Activated naive CD4-positive, alpha-beta T cell treated with anti-CD3 and anti-CD28 coated beads, Interleukin-2, amount 50 U/mL, for 16 hours (primary cell): Measurements from ENCODE around the gene PRKAG2.

Experiments
- DNase-seq: peaks from one replicate; pipeline ENCODE4 v3.0.0-alpha.2; 2020

PRKAG2 gene

DNA sequence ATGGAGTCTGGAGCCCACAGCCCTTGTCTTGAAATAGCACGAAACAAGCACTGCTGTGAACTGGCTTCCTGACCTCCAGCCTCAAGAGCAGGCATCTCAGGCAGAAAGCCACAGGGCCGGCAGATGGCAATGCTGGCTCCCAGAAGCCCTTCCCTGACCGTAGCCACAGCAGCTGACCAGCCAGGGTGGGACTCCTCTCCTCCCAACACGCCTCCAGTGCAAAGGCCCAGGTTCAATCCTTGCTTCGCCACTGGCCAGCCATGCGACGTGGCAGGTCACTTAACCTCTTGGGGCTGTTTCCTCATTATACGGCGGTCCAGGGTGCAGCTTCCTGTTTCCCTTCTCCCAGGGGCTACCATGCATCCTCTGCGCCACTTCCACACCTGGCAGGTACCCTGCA lies 12.8 kb downstream of the PRKAG2 start:
- DNase-seq = no peak

DNA sequence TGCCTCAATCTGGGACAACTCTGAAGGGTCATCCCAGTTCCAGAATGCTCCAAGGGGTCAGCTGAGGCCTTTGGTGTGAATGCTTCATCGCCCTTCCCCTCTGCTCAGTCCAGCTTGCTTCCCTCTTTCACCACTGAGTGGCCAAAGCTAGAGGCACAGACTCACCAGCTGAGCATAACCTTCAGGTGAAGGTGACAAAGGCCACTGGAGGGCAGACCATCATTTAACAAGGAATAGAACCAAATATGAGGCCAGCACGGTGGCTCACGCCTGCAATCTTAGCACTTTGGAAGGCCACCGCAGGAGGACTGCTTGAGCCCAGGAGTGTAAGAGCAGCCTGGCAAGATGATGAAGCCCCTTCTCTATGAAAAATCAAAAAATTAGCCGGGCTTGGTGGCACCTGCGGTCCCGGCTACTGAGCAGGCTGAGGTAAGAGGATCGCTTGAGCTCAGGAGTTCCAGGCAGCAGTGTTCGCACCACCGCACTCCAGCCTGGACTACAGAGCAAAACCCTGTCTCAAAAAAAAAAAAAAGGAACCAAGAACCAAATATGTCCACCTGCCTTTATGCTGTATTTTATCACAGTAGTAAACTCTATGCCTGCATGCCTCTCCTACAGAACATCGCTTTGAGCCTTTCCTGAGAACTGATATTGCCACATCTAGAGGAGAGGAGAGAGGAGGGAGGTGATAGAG lies 13.4 kb downstream of the PRKAG2 start:
- no peak for DNase-seq

DNA sequence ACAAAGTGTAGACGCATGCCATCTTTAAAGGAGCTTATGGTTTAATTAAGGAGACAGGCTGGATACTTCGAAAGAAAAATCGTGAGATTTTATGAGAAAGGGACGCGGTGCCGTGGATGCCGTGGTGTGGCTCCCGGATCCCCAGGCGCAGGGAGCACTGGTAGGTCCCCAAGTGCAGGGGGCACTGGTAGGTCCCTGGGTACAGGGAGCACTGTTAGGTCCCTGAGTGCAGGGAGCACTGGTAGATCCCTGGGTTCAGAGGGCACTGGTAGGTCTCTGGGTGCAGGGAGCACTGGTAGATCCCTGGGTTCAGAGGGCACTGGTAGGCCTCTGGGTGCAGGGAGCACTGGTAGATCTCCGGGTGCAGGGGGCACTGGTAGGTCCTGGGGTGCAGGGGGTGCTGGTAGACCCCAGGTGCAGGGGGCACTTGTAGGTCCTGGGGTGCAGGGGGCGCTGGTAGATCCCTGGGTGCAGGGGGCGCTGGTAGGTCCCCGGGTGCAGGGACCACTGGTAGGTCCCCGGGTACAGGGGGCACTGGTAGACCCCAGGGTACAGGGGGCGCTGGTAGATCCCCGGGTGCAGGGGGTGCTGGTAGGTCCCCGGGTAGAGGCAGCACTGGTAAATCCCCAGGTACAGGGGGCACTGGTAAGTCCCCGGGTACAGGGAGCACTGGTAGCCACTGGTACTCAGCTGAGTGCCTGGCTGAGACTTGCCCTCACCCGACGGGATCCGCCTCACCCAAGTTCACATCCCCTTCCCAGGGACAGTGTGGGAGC lies 14.1 kb downstream of the PRKAG2 start:
- DNase-seq = no peak

DNA sequence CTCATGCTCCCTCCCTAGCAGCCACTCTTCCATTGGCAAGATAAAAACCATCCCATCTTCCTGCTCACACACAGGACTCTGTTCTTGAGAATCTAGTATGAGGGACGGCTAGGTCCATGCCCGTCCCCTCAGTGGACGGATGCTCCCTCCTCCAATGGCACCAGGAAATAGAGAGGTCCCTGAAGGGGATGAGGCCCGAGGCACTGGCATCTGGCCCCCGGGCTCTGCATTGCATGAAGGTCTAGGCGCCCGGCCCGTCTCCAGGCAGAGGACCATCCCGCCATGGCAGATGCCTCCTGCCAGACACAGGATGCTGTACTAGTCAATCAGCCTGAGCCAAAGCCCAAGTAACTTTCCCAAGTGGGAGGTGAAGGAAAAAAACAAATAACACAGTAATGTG lies 15.0 kb downstream of the PRKAG2 start:
- DNase-seq = no peak

DNA sequence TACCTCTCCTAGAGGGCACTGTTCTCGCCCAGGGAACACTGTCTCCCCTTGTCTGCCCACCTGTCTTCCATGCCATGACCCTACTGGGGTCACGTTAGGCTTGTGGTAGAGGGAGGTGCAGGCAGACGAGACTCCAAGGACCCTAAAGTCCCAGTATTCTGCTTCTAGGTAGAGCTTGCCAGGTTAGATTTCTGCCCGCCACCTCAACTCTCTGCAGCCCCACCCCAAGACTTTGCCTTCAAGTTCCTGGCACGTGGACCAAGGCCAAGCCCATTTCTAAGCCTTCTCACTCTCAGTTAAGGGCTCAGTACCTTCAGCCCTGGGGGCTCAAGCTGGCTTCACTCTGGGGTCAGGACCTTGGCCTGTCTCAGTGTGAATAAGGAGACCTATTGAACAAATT lies 16.1 kb downstream of the PRKAG2 start:
- no peak for DNase-seq

DNA sequence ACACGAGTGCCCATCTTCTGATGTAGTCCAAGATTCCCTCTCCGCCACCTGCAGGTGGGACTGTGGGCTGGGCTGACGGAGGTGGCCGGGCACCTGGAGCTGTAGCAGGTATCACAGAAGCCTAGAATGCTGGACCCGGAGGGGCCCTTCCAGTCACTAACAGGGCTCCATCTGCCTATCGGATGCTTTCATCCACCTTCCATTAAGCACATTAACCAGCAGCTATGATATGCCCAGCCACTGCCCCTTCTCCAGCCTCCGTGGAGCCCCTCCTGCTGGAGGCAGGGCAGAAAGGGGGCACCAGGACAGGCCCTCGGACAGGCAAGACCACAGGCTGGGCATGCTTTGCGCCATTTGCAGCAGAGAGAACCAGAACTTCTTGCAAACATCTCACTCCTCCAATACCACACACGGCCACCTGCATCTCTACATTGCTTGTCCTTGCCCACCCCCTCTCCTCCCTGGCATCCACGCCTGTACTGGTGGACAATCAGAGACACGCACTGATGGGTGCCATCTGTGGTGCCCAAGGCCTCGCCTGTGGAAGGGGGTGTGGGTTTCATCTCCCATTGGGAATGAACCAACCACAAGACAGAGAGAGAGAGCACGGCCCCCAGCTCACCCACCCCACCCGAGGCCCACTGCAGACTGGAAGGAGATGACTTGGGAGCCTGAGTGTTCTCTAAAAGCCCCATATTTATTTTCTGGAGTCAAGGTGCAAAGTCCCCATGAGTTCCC lies 16.8 kb downstream of the PRKAG2 start:
- DNase-seq = no peak

DNA sequence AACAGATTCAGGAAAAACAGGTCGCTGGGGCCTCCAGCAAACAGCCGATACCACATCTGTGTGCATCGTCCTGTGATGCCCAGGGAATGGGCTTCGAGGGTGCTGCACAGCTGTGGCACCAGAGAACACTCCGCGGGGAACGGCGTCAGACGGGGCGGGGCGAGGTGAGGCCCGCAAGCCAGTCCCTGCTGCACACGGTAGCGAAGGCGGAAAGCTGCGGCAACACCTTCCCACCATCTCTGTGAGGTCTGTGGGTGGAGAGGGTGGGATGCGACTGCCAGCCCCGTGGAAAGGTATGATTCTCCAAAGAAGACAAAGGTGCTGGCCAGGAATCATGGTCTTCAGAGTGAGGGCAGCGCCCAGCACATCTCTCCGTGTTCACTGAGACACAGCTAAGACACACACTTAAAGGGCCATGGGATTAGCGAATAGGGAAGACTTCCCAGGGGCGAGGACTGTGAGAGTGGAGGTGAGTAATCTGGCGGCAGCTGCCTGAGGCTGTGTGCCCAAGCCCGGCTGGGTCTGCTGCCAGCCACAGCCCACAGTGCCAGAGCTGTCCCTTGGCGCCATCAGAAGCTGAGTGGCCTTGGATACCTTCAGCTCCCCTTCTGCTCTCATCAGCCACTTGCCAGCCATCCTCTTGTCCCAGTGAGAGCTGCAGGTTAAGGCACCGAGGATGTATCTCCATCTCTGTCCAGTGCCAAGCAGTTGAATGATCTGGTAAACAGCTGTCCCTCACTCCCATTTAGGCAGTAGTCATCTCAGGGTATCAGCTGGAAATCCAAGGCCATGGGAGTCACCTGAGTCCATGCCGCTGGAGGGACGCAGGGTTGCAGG lies 17.6 kb downstream of the PRKAG2 start:
- DNase-seq = no peak

DNA sequence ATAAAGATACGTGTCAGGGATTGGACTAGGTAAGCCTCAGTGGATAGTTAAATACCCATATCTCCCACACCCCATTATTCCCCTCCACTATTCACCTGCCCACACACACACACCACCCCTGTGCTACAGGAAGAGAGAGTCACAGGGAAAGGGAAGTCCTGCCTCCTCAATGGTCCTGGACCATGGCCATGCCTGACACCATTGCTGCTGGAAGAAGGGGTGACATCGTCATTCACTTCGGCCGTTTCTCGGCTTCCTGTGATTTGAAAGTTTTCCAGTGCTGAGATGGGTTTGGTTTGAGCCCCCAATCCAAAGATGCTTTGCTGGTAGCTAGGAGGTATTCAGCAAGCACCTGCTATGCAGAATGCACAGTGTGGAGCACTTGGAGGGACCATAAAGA lies 18.5 kb downstream of the PRKAG2 start:
- DNase-seq = no peak

DNA sequence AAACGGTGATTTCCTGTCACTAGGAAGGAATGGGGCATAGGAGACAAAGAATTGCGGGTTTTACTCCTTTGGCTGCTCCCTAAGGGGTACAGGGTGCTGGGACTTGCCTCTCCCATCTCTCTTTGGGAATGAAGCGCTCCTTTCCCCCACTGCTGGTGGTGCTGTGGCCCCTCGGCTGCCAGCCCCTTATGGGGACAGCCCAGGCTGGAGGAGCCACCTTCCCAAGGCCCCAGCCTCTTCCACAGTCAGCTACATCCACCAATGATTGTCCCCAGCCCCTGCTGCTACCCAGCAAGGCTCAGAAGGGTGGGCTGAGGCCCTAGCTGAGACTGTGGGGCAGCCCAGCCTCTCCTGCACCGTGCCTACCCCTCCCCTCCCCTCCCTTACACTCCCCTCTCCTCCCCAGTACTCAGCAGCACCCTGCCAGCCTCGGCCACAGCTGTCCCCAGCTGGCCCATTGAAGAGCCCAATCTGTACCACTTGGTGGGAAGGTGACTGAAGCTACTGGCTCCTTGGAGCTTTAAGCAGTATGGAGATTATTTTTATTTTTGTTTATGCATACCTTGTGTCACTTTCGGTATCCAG lies 19.0 kb downstream of the PRKAG2 start:
- DNase-seq = no peak

DNA sequence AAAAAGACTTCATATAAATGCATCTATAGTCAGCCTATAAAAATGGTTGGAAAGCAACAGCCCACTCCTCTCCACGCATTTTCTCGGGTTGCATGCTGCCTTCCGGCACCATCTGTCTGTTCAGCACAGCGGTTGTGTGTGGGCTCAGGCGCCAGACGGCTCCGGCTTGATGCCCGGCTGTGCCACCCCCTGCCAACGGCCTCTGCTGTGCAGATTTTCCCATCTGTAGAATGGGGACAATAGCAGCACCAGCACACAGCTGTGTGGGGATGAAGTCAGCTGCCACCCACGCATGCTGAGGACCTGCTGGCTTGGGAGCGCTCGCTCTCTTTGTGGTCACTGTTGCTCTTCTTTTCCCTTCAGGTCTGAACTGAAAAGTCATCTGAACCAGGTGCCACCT lies 19.5 kb downstream of the PRKAG2 start:
- no peak for DNase-seq

DNA sequence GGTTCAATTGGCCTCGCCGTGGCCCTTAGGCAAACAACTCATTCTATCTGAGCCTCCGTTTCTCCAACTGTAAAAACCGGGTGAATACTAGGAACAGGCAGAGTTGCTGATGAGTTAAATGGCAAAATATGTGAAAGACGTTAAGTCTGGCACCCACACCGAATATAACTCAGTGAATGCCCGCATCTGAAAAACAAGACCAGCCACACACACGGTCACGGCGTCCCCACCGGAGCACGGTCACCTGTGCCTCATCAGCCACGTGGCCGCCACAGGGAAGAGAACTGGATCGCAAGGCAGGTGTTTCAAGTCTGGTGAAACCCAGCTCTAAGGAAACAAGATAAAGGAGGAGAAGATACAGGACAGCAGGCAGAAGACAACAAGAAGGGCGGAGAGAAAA lies 20.4 kb downstream of the PRKAG2 start:
- DNase-seq = no peak

DNA sequence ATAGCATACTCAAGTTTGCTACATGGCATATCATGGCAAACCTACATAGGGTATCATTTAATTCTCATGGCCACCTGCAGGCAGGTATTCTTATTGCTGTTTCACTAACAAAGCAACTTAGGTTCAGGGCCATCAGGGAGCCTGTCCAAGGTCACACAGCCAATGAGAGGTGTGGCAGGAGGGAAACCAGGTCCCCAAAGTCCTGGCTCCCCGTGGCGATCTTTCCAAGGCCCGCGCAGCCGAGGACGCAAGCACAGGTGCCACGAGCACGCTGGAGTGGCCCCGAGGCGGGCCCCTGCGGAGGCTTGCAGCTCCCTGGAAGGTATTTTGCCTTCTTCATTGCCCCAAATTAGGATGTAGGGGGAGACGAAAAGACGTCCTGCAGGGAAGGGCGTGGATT lies 20.8 kb downstream of the PRKAG2 start:
- DNase-seq = no peak

DNA sequence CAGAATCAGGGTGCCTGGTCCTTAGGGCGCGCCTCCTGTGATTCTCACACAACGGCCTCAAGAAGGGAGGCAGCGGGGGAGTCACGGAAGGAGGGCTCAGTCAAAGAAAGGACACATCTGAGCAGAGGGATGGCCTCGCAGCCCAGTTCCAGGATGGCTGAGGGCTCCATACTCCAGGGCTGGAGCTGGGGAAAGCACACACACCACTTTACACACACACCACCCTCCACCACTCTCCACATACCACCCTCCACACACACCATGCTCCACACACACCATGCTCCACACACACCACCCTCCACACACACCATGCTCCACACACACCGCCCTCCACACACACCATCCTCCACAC lies 22.2 kb downstream of the PRKAG2 start:
- DNase-seq = no peak

DNA sequence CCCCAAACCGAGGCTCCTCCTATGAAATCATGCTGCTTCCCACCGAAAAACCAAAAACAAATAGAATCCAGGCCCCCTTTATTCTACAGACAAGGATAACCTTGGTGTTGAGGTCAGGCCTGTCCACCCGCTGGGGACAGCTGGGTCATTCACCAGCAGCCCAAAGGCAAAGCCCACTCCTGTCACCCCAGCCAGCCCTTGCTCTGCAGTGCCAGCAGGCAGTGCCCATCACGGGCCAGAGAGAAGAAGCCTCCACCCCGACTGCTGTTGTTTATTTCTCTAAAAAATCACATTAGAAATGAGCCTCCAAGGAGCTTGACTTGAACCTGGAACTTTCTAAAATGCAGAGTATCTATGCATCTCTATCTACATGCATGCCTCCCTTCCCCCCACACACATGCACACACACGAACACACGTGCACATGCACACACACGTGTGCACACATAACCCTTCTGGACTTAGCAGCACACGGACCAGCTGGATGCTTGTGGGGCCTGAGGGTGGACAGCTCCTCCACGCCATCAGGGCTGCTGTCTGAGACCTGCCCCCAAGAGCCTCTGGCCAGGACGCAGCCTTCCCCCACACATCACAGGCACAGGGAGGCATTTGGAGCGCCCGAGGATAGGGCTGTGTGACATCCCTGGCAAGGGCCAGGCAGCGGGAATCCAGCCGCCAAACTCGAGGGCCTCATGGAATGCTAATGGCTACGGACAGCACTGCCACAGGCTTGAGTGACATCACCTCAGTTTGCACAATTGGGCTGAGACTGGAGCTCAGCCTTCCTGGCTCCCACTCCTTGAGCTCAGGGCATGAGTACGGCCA lies 22.8 kb downstream of the PRKAG2 start:
- DNase-seq = no peak

DNA sequence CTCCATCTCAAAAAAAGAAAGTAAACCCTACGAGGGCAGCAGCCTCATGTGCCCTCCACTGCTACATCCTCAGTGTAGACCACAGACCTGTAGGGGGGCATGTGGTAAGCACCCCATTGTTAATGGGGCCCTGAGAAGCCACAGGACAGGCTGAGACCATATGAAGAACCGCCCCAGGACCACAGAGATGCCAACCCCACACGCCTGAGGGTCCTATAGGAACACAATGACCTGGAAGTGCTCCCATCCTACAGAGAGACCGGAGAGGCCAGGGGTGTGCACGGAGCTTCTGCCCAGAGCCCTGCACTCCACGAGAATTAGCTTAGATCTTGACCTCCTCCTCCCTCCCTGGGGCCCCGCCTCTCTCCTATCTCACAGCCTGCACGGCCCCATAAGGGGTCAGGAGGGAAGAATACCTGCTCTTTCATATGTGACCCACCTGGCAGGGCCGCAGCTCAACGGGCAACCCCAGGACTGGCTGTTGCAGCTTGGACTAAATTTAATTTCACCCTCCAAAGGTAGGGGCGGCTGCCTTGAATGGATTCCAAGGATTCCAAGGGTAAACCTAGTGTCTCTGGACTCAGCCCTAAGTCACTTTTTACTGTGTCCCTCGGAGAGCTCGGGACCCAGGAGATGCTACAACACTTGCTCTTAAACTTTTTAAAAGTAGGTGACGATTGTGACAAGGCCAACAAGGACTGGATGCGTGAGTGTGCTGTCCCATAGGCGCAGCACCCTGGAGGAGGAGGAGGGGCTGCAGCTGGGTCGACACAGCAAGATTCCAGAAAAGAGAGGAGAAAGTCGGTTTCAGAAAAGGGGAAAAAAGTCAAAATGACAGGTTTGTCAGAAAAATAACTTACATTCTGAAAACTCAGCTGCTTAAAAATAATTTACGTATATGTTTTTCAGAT lies 24.2 kb downstream of the PRKAG2 start:
- DNase-seq = no peak

DNA sequence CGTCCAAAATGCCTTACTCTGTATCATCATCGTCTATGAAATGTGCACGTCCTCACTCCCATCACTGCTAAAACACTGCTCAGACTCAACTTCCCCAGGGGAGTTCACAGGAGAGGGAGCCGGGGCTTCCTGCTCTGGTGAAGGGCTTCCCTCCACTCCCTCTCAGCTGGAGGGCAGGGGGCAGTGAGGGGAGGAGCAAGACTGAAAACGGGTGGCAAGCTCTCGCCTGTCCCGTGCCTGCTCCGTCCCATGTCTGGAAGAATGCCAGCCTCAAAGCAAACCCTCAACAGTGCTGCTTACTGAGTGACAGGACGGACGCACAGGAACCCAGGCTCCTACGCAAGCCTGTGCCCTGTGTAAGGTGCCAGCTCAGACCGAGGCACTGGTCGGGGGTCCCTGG lies 25.1 kb downstream of the PRKAG2 start:
- no peak for DNase-seq

DNA sequence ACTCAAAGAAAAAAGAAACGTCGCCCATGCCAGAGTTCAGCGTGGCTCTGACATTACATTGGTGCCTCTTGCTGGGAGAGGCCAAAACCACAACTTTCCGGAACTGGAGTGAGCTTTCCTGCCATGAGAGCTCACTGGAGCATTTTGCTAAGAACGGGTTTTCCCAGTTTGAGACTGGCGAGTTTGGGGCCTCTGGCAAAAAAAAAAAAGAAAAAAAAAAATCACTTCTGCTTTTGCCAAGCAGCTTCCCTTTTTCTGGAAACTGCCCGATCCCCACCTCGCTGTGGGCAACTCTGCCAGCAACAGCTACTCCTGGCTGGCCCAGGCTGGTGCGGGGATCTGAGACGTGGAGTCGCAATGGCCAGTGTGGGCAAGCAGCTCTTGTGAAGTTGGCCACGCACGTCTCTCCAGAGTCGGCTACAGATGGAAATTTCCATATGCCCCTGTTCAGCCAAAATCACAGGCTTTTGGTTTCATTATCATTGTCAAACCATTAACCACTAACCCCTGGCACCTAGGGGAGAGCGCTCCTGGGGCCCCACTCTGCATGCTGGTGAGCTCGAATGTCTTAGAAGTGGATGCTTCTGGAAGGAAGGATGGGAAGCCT lies 25.7 kb downstream of the PRKAG2 start:
- no peak for DNase-seq

DNA sequence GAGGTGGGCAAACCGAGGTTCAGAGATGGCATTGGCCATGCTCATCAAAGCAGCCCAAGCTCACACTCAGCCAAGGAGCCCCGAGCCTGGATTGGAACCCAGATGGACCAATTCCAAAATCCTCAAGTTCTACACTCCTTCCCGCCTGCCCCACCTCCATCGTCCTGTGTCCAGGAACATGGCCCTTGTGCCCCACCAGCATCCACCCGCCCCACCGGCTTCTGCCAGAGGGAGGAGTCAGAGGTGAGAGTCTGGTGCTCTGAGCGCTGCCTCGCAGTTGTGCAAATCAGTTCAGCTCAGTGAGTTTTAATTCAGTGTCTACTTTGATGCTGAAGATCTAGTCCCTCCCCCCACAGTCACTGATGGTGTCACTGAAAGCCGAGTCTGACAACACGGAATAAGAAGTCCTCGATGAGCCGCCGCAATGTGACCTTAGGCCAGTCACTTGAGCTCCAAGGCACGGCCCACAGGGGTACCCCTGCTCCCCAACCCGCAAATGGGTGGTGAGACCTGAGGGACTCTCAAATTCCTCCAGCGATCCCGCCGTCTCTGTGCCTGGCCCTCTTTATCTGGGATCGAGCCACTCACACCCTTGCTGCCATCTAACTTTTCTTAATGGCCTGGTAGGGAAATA lies 26.3 kb downstream of the PRKAG2 start:
- no peak for DNase-seq

DNA sequence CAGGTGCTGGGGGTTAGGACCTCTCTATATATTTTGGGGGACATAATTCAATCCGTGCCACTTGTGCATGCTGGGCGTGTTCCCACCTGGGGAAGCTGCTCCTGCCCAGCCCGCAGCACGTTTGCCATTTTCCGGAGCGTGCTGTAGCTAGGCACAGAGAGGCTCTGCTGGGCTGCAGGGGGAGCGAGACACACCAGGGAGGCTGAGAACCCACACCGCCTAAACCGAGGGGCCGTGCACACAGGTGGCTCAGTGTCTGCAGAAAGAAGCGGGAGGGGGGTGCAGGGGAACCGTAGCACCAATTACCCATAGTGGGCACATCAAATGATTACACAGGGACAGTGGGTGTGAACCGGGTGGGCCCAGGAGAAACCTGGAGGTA lies 27.0 kb downstream of the PRKAG2 start:
- DNase-seq = no peak
